ENCODE results near the gene ABHD2.

The ABHD2 gene

GRCh38 chr15:89184357-89184756 is 96.1 kb downstream of the ABHD2 start:
- no peak overlapping the region for H3K4me3 ChIP-seq (ENCODE audit: low read length)
- TF ChIP-seq, protein P1, sequence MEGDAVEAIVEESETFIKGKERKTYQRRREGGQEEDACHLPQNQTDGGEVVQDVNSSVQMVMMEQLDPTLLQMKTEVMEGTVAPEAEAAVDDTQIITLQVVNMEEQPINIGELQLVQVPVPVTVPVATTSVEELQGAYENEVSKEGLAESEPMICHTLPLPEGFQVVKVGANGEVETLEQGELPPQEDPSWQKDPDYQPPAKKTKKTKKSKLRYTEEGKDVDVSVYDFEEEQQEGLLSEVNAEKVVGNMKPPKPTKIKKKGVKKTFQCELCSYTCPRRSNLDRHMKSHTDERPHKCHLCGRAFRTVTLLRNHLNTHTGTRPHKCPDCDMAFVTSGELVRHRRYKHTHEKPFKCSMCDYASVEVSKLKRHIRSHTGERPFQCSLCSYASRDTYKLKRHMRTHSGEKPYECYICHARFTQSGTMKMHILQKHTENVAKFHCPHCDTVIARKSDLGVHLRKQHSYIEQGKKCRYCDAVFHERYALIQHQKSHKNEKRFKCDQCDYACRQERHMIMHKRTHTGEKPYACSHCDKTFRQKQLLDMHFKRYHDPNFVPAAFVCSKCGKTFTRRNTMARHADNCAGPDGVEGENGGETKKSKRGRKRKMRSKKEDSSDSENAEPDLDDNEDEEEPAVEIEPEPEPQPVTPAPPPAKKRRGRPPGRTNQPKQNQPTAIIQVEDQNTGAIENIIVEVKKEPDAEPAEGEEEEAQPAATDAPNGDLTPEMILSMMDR (IDR thresholded peaks at IDR 0.05; ENCODE audit: low read depth, low read length), result no peak
- TF ChIP-seq EZH2phosphoT487 (IDR thresholded peaks at IDR 0.05; ENCODE audit: low read depth), result no peak
- no peaks in the 10 kb centered on the region for H3K79me2 ChIP-seq (ENCODE audit: low read length)
- H2AFZ ChIP-seq (ENCODE audit: low read depth, low read length), result no peak overlapping the region
- no peak overlapping the region for H3K9ac ChIP-seq (ENCODE audit: low read length)
- H3K4me1 ChIP-seq (ENCODE audit: low read length), result peaks cover 14% of the 10 kb centered on the region
- no peak overlapping the region for H3K4me2 ChIP-seq (ENCODE audit: low read length)
- no peaks in the 10 kb centered on the region for H3K27me3 ChIP-seq (ENCODE audit: low read depth, low read length)
- H4K20me1 ChIP-seq (ENCODE audit: insufficient read depth, low read length), result no peaks in the 10 kb centered on the region
- no peak overlapping the region for H3K27ac ChIP-seq (ENCODE audit: low read length)
- peaks cover 13% of the 10 kb centered on the region for H3K36me3 ChIP-seq (replicated peaks; ENCODE audit: low read depth, low read length)
- no peaks in the 10 kb centered on the region for H3K9me3 ChIP-seq (ENCODE audit: insufficient read depth, low read length)

DNA sequence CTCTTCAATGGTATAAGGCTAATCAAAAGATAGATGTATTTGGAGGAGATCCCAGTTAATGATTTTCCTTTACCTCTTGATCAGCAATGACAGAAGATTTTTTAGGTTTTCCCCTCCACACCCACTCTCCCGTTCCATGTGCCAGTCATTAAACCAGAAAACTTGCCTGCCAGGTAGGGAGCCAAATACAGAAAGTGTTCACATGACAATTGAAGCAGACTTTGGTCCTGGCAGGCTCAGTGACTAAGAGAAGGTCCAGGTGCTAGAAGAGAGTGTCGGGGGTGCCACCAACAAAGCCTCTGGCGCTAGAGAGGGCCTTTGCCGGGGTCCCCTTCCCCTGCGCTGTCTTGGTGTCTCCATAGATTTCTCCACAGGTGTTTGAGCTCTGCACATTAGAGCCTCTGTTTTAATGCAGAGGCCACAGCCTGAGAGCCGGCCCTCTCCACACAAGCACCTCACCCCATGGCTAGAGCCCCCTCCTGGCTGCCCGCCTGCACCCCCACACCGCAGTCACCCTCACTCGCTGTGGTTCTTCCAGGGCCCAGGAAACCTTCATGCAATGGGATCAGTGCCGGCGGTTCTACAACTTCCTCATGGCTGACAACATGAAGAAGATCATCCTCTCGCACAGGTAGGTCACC is 96.8 kb downstream of the ABHD2 start:
- no peak overlapping the region for H3K9ac ChIP-seq (ENCODE audit: low read length)
- H3K27me3 ChIP-seq (ENCODE audit: low read depth, low read length), result no peaks in the 10 kb centered on the region
- no peak overlapping the region for H3K27ac ChIP-seq (ENCODE audit: low read length)
- TF ChIP-seq EZH2phosphoT487 (IDR thresholded peaks at IDR 0.05; ENCODE audit: low read depth), result no peak
- TF ChIP-seq, protein P1 (IDR thresholded peaks at IDR 0.05; ENCODE audit: low read depth, low read length), result no peak
- peaks cover 7% of the 10 kb centered on the region for H3K4me1 ChIP-seq (ENCODE audit: low read length)
- no peak overlapping the region for H3K4me2 ChIP-seq (ENCODE audit: low read length)
- H3K9me3 ChIP-seq (ENCODE audit: insufficient read depth, low read length), result no peaks in the 10 kb centered on the region
- H3K4me3 ChIP-seq (ENCODE audit: low read length), result no peak overlapping the region
- H2AFZ ChIP-seq (ENCODE audit: low read depth, low read length), result no peak overlapping the region
- H4K20me1 ChIP-seq (ENCODE audit: insufficient read depth, low read length), result no peaks in the 10 kb centered on the region
- H3K79me2 ChIP-seq (ENCODE audit: low read length), result no peaks in the 10 kb centered on the region
- H3K36me3 ChIP-seq (replicated peaks; ENCODE audit: low read depth, low read length), result peaks cover 17% of the 10 kb centered on the region

GRCh38 chr15:89186803-89187202 is 98.5 kb downstream of the ABHD2 start:
- H3K79me2 ChIP-seq (ENCODE audit: low read length), result no peaks in the 10 kb centered on the region
- TF ChIP-seq, protein P1 (IDR thresholded peaks at IDR 0.05; ENCODE audit: low read depth, low read length), result no peak
- no peak for TF ChIP-seq EZH2phosphoT487 (IDR thresholded peaks at IDR 0.05; ENCODE audit: low read depth)
- peaks cover 17% of the 10 kb centered on the region for H3K36me3 ChIP-seq (replicated peaks; ENCODE audit: low read depth, low read length)
- no peak overlapping the region for H3K4me2 ChIP-seq (ENCODE audit: low read length)
- no peak overlapping the region for H3K9ac ChIP-seq (ENCODE audit: low read length)
- no peak overlapping the region for H3K4me3 ChIP-seq (ENCODE audit: low read length)
- no peaks in the 10 kb centered on the region for H3K9me3 ChIP-seq (ENCODE audit: insufficient read depth, low read length)
- no peaks in the 10 kb centered on the region; the same call in 1 of the 2 replicates for H3K4me1 ChIP-seq (ENCODE audit: low read length)
- H4K20me1 ChIP-seq (ENCODE audit: insufficient read depth, low read length), result no peaks in the 10 kb centered on the region
- H2AFZ ChIP-seq (ENCODE audit: low read depth, low read length), result no peak overlapping the region
- no peaks in the 10 kb centered on the region for H3K27me3 ChIP-seq (ENCODE audit: low read depth, low read length)
- H3K27ac ChIP-seq (ENCODE audit: low read length), result no peak overlapping the region

- TF ChIP-seq, protein P1 (IDR thresholded peaks at IDR 0.05; ENCODE audit: low read depth, low read length), result no peak
- TF ChIP-seq EZH2phosphoT487 (IDR thresholded peaks at IDR 0.05; ENCODE audit: low read depth), result no peak
- Histone ChIP-seq H2AFZ (ENCODE audit: low read depth, low read length) (no peak overlapping the region), H3K4me2 (ENCODE audit: low read length) (no peak overlapping the region), H3K9ac (ENCODE audit: low read length) (no peak overlapping the region), H3K79me2 (ENCODE audit: low read length) (no peaks in the 10 kb centered on the region), H3K27me3 (ENCODE audit: low read depth, low read length) (no peaks in the 10 kb centered on the region), H3K4me3 (ENCODE audit: low read length) (no peak overlapping the region), H4K20me1 (ENCODE audit: insufficient read depth, low read length) (no peaks in the 10 kb centered on the region), H3K4me1 (ENCODE audit: low read length) (no peaks in the 10 kb centered on the region; the same call in 1 of the 2 replicates), H3K9me3 (ENCODE audit: insufficient read depth, low read length) (no peaks in the 10 kb centered on the region), H3K36me3 (replicated peaks; ENCODE audit: low read depth, low read length) (peaks cover 17% of the 10 kb centered on the region), H3K27ac (ENCODE audit: low read length) (no peak overlapping the region)
These were observed 99.2 kb downstream of the ABHD2 start for GRCh38 chr15:89187301-89187985.

Data from OCI-LY3 (cell line).